Suprapubic skin (tissue), 4 donors: ENCODE results near the gene GRIK4. TPM values are rescaled to one million over a fixed set of nuclear protein-coding genes. Genes with fewer than 3 reads are reported as not detected.

Experiments
- DNase-seq, 2 donors: peaks; one replicate each; pipeline ENCODE4 v3.0.0-alpha.2; 2019; ENCODE audit warnings: low spot score in 2 of 2
- H3K27ac ChIP-seq: fragments of 200-600 bp; sonication (generic); one replicate; pipeline ENCODE4 v1.5.1; 2019
- H3K27me3 ChIP-seq: fragments of 200-600 bp; sonication (generic); one replicate; pipeline ENCODE4 v1.5.1; 2019
- H3K36me3 ChIP-seq: fragments of 200-600 bp; sonication (generic); one replicate; pipeline ENCODE4 v1.5.1; 2019
- H3K4me1 ChIP-seq: fragments of 200-600 bp; sonication (generic); one replicate; pipeline ENCODE4 v1.5.1; 2019
- H3K4me3 ChIP-seq: fragments of 200-600 bp; sonication (generic); one replicate; pipeline ENCODE4 v1.5.1; 2019; ENCODE audit warnings: mild to moderate bottlenecking
- H3K9me3 ChIP-seq: fragments of 200-600 bp; sonication (generic); one replicate; pipeline ENCODE4 v1.5.1; 2019
- CTCF ChIP-seq, 2 donors: fragments of 200-600 bp in 1 of 2; fragments of 450-650 bp in 1 of 2; sonication (generic) in 1 of 2; IDR thresholded peaks; one replicate each; pipeline ENCODE4 v1.5.1; 2016 to 2019; ENCODE audit warnings: antibody characterized with exemption in 2 of 2, mild to moderate bottlenecking in 1 of 2, moderate library complexity in 1 of 2
- EP300 ChIP-seq: sonication (generic); formaldehyde crosslinking; IDR thresholded peaks from one replicate; pipeline ENCODE4 v1.6.1; 2017; ENCODE audit warnings: antibody characterized with exemption
- POLR2A ChIP-seq, 2 donors: fragments of 450-650 bp; IDR thresholded peaks; one replicate each; pipeline ENCODE4 v1.6.1; 2017; ENCODE audit warnings: antibody characterized with exemption in 2 of 2, mild to moderate bottlenecking in 2 of 2, moderate library complexity in 2 of 2
- POLR2AphosphoS5 ChIP-seq, 3 donors: sonication (generic); formaldehyde crosslinking; IDR thresholded peaks; one replicate each; pipeline ENCODE4 v1.6.1; 2017; ENCODE audit warnings: antibody characterized with exemption in 3 of 3
- WGBS: methylation state at CpG from one replicate; pipeline ENCODE4 v1.1.5; 2018; 5-methylcytosine and 5-hydroxymethylcytosine counted together
- total RNA-seq, 4 donors: library from RNA; depleted of rRNA; stranded (reverse); fragments of >200 nt; gene quantifications; one replicate each; pipeline ENCODE4 v1.1.0, GENCODE V29; 2016

Gene GRIK4
- total RNA-seq, 4 donors from 2014 or later = 0.24 TPM; not detected in 3

GRCh38 chr11:120840661-120841060, 329.1 kb downstream of the GRIK4 start:
- TF ChIP-seq POLR2A (IDR thresholded peaks at IDR 0.05) (no peak), POLR2AphosphoS5 (IDR thresholded peaks at IDR 0.05) (no peak), CTCF (IDR thresholded peaks at IDR 0.05) (no peak), EP300 (no peak)
- Histone ChIP-seq H3K27me3 (no peaks in the 10 kb centered on the region), H3K4me3 (no peak overlapping the region), H3K4me1 (no peaks in the 10 kb centered on the region), H3K27ac (no peak overlapping the region), H3K36me3 (no peaks in the 10 kb centered on the region), H3K9me3 (no peaks in the 10 kb centered on the region)
- whole genome bisulfite sequencing = 90% methylated on average over 1 of the region's 1 CpG
- DNase-seq = no peak

DNA sequence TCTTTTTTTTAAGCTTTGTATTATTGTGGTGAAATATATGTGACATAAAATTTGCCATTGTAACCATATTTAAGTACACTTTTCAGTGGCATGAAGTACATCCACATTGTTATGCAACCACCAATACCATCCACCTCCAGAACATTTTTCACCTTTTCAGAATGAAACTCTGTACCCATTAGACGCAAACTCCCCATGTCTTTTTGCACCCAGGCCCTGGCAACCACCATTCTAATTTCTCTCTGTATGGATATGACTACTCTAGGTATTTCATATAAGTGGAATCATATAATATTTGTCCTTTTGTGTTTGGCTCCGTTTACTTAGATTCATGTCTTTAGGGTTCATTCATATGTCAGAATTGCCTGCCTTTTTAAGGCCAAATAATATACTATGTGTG, 329.5 kb downstream of the GRIK4 start:
- H3K9me3 ChIP-seq = no peaks in the 10 kb centered on the region
- TF ChIP-seq CTCF (IDR thresholded peaks at IDR 0.05) = no peak
- H3K27ac ChIP-seq = no peak overlapping the region
- no peaks in the 10 kb centered on the region for H3K27me3 ChIP-seq
- no peaks in the 10 kb centered on the region for H3K36me3 ChIP-seq
- DNase-seq = no peak
- 48% methylated on average over 2 of the region's 2 CpGs for WGBS
- no peak overlapping the region for H3K4me3 ChIP-seq
- H3K4me1 ChIP-seq = no peaks in the 10 kb centered on the region

GRCh38 chr11:120842195-120842594, 330.6 kb downstream of the GRIK4 start:
- no peak overlapping the region for H3K27ac ChIP-seq
- DNase-seq = no peak
- no peaks in the 10 kb centered on the region for H3K36me3 ChIP-seq
- H3K4me3 ChIP-seq = no peak overlapping the region
- H3K4me1 ChIP-seq = no peaks in the 10 kb centered on the region
- WGBS = 100% methylated on average over 1 of the region's 1 CpG
- TF ChIP-seq POLR2AphosphoS5 (IDR thresholded peaks at IDR 0.05) = no peak
- TF ChIP-seq CTCF (IDR thresholded peaks at IDR 0.05) = no peak
- no peak for TF ChIP-seq POLR2A (IDR thresholded peaks at IDR 0.05)
- no peak for TF ChIP-seq EP300
- H3K9me3 ChIP-seq = no peaks in the 10 kb centered on the region
- H3K27me3 ChIP-seq = no peaks in the 10 kb centered on the region

- 84% methylated on average over 3 of the region's 3 CpGs for WGBS
- Histone ChIP-seq H3K4me1 (no peaks in the 10 kb centered on the region), H3K27me3 (peaks cover 9% of the 10 kb centered on the region), H3K9me3 (no peaks in the 10 kb centered on the region), H3K4me3 (no peak overlapping the region), H3K36me3 (no peaks in the 10 kb centered on the region), H3K27ac (no peak overlapping the region)
- no peak for DNase-seq
- TF ChIP-seq EP300 (no peak), POLR2A (IDR thresholded peaks at IDR 0.05) (no peak), POLR2AphosphoS5 (IDR thresholded peaks at IDR 0.05) (no peak), CTCF (IDR thresholded peaks at IDR 0.05) (no peak)
These were observed 341.9 kb downstream of the GRIK4 start for GRCh38 chr11:120853435-120853834.

- Histone ChIP-seq H3K27ac (no peak overlapping the region), H3K27me3 (peaks cover 9% of the 10 kb centered on the region), H3K36me3 (no peaks in the 10 kb centered on the region), H3K9me3 (no peaks in the 10 kb centered on the region), H3K4me3 (no peak overlapping the region), H3K4me1 (no peaks in the 10 kb centered on the region)
- no peak for DNase-seq
- 47% methylated on average over 5 of the region's 5 CpGs for WGBS
- TF ChIP-seq POLR2AphosphoS5 (IDR thresholded peaks at IDR 0.05) (no peak), POLR2A (IDR thresholded peaks at IDR 0.05) (no peak), EP300 (no peak), CTCF (IDR thresholded peaks at IDR 0.05) (no peak)
These were observed 343.4 kb downstream of the GRIK4 start for GRCh38 chr11:120854988-120855387.
